Motor neuron (in vitro differentiated cells): ENCODE results near the gene AGPAT3. TPM values are rescaled to one million over a fixed set of nuclear protein-coding genes. Genes with fewer than 3 reads are reported as not detected.

Experiments used
- ATAC-seq, 8 experiments: fragments of 200-7000 bp; cut with Tn5 transposase; replicated peaks in 6 of 8; 2 replicates each; pipeline ENCODE4 v1.8.0; 2021; ENCODE audit warnings: mild to moderate bottlenecking in 8 of 8, moderate library complexity in 8 of 8
- H3K27ac ChIP-seq, 2 donors: fragments of 250-450 bp; sonication (Bioruptor Pico); 2 replicates each; pipeline ENCODE4 v1.9.0; 2021; ENCODE audit warnings: antibody characterized with exemption in 2 of 2, mild to moderate bottlenecking in 2 of 2, moderate library complexity in 1 of 2
- H3K4me1 ChIP-seq, 2 donors: fragments of 250-450 bp; sonication (Bioruptor Pico); replicated peaks in 1 of 2; 2 replicates each; pipeline ENCODE4 v1.6.1; 2021; ENCODE audit warnings: antibody characterized with exemption in 2 of 2, mild to moderate bottlenecking in 2 of 2, moderate library complexity in 1 of 2
- H3K4me3 ChIP-seq, 5 donors: fragments of 250-450 bp; sonication (Bioruptor Pico); 2 replicates each; pipeline ENCODE4 v1.9.0; 2021; ENCODE audit warnings: antibody characterized with exemption in 5 of 5, mild to moderate bottlenecking in 5 of 5, moderate library complexity in 4 of 5
- WGBS, 10 experiments: fragments of 450-650 bp; shearing (Covaris generic); methylation state at CpG; one replicate each; pipeline ENCODE4 v1.0.0; 2022; 5-methylcytosine and 5-hydroxymethylcytosine counted together
- in situ Hi-C, 9 experiments: fragments of 400-800 bp; cut with MboI; loops; one replicate each; pipeline ENCODE4 v1.15.0; 2021; ENCODE audit warnings: low sequenced_read_pairs in 9 of 9, low pct_unique_long_range_greater_than_20kb in 2 of 9; ENCODE audit not compliant: unreplicated experiment in 9 of 9
- total RNA-seq, 8 experiments: library from RNA; unstranded; fragments of 300-600 nt; gene quantifications; 2 replicates each; pipeline versions ENCODE4 v1.2.3 to v1.2.4, GENCODE V29; 2022

The AGPAT3 gene
- total RNA-seq, 8 experiments from 2014 or later = 13.0 to 44.5 (median 16.7) TPM

GRCh38 chr21:43983860-43984420 is 118.9 kb downstream of the AGPAT3 start:
- Histone ChIP-seq H3K4me3 (no peak overlapping the region), H3K4me1 (peaks cover 0 to 6% of the 10 kb centered on the region in 2 donors), H3K27ac (no peak overlapping the region)
- in situ Hi-C loops = loop anchor here in 1 of 9 experiments (25.0 kb wide), 1 partner anchor 147 kb away; no protein-coding TSS in a partner anchor
- ATAC-seq = no peak
- WGBS, 10 experiments = 79 to 100% (median 90%) methylated on average over 1 to 15 of the region's 25 CpGs; no CpG with 5 or more reads in 1 of the 10 experiments

- no peak overlapping the region for H3K4me3 ChIP-seq
- in situ Hi-C loops = loop anchor here in 1 of 9 experiments (25.0 kb wide), 1 partner anchor 148 kb away; no protein-coding TSS in a partner anchor
- peaks cover 0 to 6% of the 10 kb centered on the region in 2 donors for H3K4me1 ChIP-seq
- 0 to 100% (median 92%) methylated on average over 1 to 20 of the region's 31 CpGs for WGBS, 10 experiments
- H3K27ac ChIP-seq = no peak overlapping the region
- peak in 4 of 8 experiments; percentile 5 to 39 (median 19) for ATAC-seq
Observed at GRCh38 chr21:43984905-43985689, 120.1 kb downstream of the AGPAT3 start.

- in situ Hi-C loops = loop anchor here in 1 of 9 experiments (25.0 kb wide), 1 partner anchor 148 kb away; no protein-coding TSS in a partner anchor
- H3K4me3 ChIP-seq = no peak overlapping the region
- ATAC-seq = peak in 7 of 8 experiments; percentile 16 to 56 (median 48)
- peaks cover 0 to 6% of the 10 kb centered on the region in 2 donors for H3K4me1 ChIP-seq
- WGBS, 10 experiments = 33 to 58% (median 34%) methylated on average over 5 to 9 of the region's 22 CpGs; no CpG with 5 or more reads in 6 of the 10 experiments
- H3K27ac ChIP-seq = no peak overlapping the region
Observed at GRCh38 chr21:43985690-43986251, 120.7 kb downstream of the AGPAT3 start.

GRCh38 chr21:43986544-43987451 is 121.8 kb downstream of the AGPAT3 start:
- ATAC-seq = no peak
- Histone ChIP-seq H3K4me3 (no peak overlapping the region), H3K4me1 (peaks cover 0 to 6% of the 10 kb centered on the region in 2 donors), H3K27ac (no peak overlapping the region)
- WGBS, 10 experiments = 63 to 91% (median 80%) methylated on average over 2 to 17 of the region's 22 CpGs
- in situ Hi-C loops = loop anchor here in 1 of 9 experiments (25.0 kb wide), 1 partner anchor 149 kb away; no protein-coding TSS in a partner anchor

GRCh38 chr21:43987509-43987908 is 122.5 kb downstream of the AGPAT3 start:
- no peak overlapping the region for H3K27ac ChIP-seq
- H3K4me1 ChIP-seq = peaks cover 0 to 6% of the 10 kb centered on the region in 2 donors
- in situ Hi-C loops = loop anchor here in 1 of 9 experiments (25.0 kb wide), 1 partner anchor 150 kb away; no protein-coding TSS in a partner anchor
- no peak for ATAC-seq
- 18 to 100% (median 83%) methylated on average over 1 to 5 of the region's 6 CpGs; no CpG with 5 or more reads in 1 of the 10 experiments for WGBS, 10 experiments
- no peak overlapping the region for H3K4me3 ChIP-seq

- WGBS, 10 experiments = 40 to 100% (median 81%) methylated on average over 2 to 5 of the region's 9 CpGs; no CpG with 5 or more reads in 4 of the 10 experiments
- in situ Hi-C loops = loop anchor here in 1 of 9 experiments (25.0 kb wide), 1 partner anchor 151 kb away; no protein-coding TSS in a partner anchor
- H3K27ac ChIP-seq = no peak overlapping the region
Observed at GRCh38 chr21:43988016-43988415, 123.0 kb downstream of the AGPAT3 start.

GRCh38 chr21:43988506-43989230 is 123.6 kb downstream of the AGPAT3 start:
- no peak overlapping the region for H3K4me3 ChIP-seq
- peaks cover 0 to 6% of the 10 kb centered on the region in 2 donors for H3K4me1 ChIP-seq
- in situ Hi-C loops = loop anchor here in 1 of 9 experiments (25.0 kb wide), 1 partner anchor 151 kb away; no protein-coding TSS in a partner anchor
- ATAC-seq = peak in 1 of 8 experiments; percentile 5
- 67 to 100% (median 85%) methylated on average over 1 to 5 of the region's 23 CpGs; no CpG with 5 or more reads in 4 of the 10 experiments for WGBS, 10 experiments
- H3K27ac ChIP-seq = no peak overlapping the region

More at GRCh38 chr21:43988016-43988415, 123.0 kb downstream of the AGPAT3 start:
- Histone ChIP-seq H3K4me1 (peaks cover 0 to 6% of the 10 kb centered on the region in 2 donors), H3K4me3 (no peak overlapping the region)
- no peak for ATAC-seq

GRCh38 chr21:43989401-43989800 is 124.4 kb downstream of the AGPAT3 start:
- in situ Hi-C loops = loop anchor here in 1 of 9 experiments (25.0 kb wide), 1 partner anchor 152 kb away; no protein-coding TSS in a partner anchor
- 40 to 89% (median 82%) methylated on average over 1 to 7 of the region's 7 CpGs; no CpG with 5 or more reads in 6 of the 10 experiments for WGBS, 10 experiments

GRCh38 chr21:43991447-43991991 is 126.5 kb downstream of the AGPAT3 start:
- Histone ChIP-seq H3K4me1 (no peaks in the 10 kb centered on the region), H3K27ac (no peak overlapping the region), H3K4me3 (no peak overlapping the region)
- 70 to 100% (median 80%) methylated on average over 1 to 5 of the region's 33 CpGs; no CpG with 5 or more reads in 3 of the 10 experiments for WGBS, 10 experiments
- in situ Hi-C loops = loop anchor here in 1 of 9 experiments (25.0 kb wide), 1 partner anchor 154 kb away; no protein-coding TSS in a partner anchor
- peak in 1 of 8 experiments; percentile 71 for ATAC-seq

More at GRCh38 chr21:43989401-43989800, 124.4 kb downstream of the AGPAT3 start:
- H3K4me3 ChIP-seq = no peak overlapping the region
- ATAC-seq = no peak
- peaks cover 0 to 6% of the 10 kb centered on the region in 2 donors for H3K4me1 ChIP-seq
- no peak overlapping the region for H3K27ac ChIP-seq

- Histone ChIP-seq H3K4me1 (no peaks in the 10 kb centered on the region), H3K4me3 (no peak overlapping the region), H3K27ac (no peak overlapping the region)
- ATAC-seq = no peak
- in situ Hi-C loops = loop anchor here in 1 of 9 experiments (25.0 kb wide), 1 partner anchor 155 kb away; no protein-coding TSS in a partner anchor
- WGBS, 10 experiments = 82 to 89% (median 82%) methylated on average over 4 to 9 of the region's 11 CpGs; no CpG with 5 or more reads in 7 of the 10 experiments
Observed at GRCh38 chr21:43992121-43992520, 127.1 kb downstream of the AGPAT3 start.

GRCh38 chr21:43993420-43993934 is 128.5 kb downstream of the AGPAT3 start:
- in situ Hi-C loops = loop anchor here in 1 of 9 experiments (25.0 kb wide), 1 partner anchor 156 kb away; no protein-coding TSS in a partner anchor
- Histone ChIP-seq H3K27ac (no peak overlapping the region), H3K4me3 (no peak overlapping the region), H3K4me1 (no peaks in the 10 kb centered on the region)
- WGBS, 10 experiments = 39 to 100% (median 80%) methylated on average over 1 to 5 of the region's 18 CpGs; no CpG with 5 or more reads in 5 of the 10 experiments
- ATAC-seq = peak in 1 of 8 experiments; percentile 36
